Measurements from ENCODE around the gene NNT.
"Not testable (repeated sequence)": the region's sequence is repeated elsewhere in the genome, so short reads cannot be mapped to it uniquely, and the experiment has no call there.

Gene NNT

DNA sequence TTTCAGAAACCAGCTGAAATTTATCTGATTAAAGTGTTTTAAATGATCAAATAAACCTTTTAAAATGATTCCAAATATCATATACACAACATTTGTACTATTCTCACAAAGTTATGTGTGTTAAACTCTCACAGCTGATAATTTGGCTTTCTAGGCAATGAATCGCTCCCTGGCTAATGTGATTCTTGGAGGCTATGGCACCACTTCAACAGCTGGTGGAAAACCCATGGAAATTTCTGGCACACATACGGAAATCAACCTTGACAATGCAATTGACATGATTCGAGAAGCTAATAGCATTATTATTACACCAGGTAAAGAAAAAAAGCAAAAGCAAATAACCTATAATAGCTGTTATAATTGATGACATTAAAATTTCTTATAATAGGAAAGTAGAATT is 72.4 kb downstream of the NNT start:
- DNase-seq = no peak

DNA sequence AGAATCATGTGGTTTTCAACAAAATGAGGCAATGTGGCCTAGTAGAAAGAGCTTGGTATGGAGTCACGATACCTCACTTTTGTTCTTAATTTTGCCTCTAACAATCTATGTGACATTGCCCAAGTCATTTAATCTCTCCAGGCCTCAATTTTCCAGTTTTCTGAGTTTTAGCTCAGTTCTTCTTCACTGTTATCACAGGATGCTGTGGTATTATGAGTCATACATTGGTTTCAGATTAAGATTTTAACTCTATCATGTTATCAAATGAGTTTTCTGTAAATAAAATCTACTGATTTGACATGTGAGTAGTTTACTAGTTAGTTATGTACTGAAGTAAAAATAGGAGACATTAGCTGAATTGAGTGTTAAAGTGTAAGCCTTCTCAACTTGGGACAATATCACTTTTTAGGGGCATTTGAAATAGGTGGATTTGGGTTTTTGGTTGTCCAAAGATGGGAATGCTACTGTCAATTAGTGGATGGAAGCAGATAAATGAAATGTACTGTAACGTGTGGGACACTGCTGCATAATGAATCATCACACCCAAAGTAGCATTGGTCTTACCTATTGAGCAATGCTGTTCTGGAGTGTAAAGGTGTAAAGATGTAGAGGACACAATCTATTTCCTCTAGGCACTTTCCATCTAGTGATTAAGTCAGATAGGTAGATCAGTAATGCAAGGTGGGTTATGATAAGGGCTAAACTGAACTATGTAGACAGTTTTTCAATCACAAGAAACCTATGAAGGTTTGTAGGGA is 73.3 kb downstream of the NNT start:
- no peak for DNase-seq

DNA sequence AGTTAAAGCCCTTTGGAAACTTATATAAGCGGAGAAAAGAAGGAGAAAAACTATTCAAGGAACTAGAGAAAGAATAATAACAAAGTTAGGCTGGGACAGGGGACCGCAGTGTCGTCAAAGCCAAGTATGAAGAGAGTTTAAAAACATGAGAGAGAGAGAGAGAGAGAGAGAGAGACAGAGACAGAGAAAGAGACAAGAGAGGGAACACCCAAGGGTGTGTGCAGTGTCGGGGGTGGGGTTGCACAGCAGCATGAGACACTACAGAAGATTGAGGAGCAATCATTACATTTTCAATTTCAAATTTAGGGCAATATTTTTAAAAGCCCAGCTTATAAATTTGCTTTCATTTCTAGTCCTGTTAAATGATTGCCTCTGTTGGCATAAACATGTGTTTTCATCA is 74.3 kb downstream of the NNT start:
- DNase-seq = no peak

DNA sequence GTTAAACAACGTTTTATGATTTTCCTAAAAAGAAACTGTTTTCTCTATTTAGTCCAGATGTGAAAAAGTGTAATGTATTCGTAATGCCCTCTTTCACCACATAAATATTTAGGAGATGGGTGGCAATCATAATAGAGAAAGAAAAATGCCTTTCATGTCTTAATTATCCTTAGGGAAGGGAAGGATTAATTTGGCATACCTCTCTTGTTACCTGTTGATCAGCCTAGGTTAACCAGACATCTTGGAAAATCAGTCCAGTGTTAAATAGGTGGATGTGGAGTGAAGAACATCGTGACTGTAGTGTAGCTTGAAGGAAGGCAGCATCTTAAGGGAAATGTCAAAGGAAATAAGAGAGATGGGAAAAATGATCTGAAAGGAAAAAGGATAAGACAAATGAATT is 76.2 kb downstream of the NNT start:
- no peak for DNase-seq

DNA sequence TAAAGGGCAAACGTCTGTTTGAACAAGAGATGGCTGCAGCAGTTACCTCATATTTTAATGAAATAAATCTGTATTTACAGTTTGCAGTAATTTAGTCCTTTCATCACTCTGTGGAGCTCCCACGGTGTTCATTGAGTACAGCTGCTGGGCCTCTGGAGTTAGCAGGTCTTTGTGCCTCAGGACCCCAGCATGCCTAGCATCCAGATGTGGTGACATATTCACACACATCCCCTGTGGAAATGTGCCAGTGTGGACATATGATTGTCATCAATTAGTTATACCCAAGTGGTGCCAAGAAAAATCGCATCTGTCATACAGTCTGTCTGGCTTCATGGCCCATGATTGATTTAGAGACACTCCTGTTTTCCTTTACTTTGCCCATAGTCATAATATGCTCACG is 77.3 kb downstream of the NNT start:
- no peak for DNase-seq

DNA sequence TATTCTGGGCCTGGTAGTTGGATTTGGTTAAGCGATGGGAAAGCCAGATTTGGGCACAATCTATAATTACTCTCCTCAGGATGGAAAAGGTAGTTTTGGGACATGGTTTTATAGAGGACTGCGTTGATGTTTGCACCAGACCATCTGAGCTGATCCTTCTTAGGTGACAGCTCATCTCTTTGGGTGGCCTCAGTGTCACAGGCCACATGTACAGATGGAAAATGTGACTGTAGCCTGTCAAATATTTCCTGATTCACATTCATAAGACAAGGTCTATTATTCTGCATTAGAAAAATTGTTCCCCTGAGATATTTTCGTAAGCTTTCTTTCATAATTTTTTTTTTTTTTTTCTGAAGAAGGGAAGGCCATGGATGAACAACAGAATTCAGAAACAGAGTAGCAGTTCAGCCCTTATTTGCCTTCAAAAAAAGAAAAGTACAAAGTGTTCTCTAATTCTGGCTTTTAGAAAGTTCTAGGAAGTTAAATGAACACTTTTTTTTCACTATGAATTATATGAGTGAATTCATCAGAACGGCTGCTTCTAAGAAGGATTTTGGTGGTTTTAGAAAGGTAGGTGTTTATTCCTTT is 81.0 kb downstream of the NNT start:
- DNase-seq = no peak

DNA sequence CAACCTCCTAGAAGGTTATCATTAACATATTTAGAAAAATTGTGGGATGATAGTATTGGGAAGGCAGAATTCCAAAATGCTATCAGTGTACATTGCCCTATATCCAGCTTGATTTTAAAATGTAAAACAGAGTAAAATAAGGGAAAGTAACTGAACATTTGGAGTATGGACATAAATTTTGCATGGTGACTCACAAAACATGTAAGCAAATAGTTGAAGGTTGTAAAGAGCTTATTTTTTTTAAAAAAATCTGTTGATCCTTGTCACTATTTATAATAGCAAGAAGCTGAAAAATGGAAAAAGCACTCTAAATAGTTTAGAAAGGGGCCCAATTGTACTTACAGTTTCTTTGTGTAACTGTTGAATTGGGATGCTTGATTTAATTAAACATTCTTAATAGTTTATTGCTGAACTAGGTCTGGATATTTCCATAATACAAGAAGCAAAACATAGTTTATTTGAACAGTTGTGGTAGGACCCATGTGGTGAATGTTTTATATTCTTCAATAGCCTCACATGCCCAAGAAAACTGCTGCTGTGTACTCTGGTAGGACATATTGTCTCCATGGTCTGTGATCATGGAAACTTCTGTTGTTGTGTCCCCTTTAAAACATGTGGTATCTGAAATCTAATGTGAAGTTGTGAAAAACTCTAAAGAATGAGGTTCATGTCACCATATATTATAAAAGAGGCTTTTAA is 82.4 kb downstream of the NNT start:
- no peak for DNase-seq

DNA sequence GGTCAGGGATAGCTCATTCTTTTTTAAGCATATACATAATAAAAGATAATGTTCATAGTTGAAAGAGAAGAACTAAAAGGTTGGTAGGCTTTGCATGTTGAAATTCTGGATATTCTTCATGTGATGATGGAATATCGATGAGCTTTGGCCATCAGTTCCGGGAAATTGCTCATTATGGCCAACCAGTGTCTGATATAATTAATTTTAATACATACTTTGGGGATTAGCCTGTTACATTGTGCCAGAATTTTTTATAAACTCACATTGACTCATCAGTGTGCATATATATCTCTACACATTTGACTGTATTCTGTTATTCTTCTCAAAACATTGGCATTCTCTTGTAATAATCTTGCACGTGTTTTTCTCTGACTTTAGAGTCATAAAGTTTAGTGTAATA is 84.3 kb downstream of the NNT start:
- DNase-seq = no peak

DNA sequence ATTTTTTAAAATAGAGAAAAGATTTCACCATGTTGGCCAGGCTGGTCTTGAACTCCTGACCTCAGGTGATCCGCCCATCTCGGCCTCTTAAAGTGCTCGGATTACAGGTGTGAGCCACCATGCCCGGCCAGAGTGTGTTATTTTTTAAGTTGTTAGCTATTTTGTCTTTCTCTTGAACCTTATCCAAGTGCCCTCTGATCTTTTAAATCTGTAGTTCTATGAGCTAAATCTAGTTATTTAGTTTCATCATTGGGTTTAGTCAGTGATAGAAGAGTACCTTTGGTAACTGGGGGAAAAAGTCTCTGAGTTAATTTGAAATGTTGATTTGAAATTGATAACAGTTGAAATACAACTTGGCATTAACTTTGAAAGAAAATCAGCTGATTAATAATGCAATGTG is 88.3 kb downstream of the NNT start:
- DNase-seq = no peak

DNA sequence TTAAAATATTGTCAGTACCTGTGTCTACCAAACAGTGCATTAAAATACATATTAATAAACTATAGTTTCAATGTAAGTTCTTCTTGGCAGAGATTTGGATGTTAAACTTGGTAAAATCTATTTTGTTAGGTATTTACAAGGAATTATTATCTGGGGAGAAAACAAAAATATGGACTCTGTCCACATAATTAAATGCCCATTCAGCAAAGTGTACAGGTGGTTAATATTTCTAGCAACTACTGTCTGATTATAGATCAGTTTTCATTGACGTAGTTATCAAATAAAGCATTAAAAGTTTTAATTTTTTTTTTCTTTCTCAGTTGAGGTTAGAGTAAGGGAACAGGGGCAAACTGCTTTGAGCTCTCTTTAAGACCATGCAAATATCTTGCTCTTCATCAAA is 88.9 kb downstream of the NNT start:
- DNase-seq = no peak

DNA sequence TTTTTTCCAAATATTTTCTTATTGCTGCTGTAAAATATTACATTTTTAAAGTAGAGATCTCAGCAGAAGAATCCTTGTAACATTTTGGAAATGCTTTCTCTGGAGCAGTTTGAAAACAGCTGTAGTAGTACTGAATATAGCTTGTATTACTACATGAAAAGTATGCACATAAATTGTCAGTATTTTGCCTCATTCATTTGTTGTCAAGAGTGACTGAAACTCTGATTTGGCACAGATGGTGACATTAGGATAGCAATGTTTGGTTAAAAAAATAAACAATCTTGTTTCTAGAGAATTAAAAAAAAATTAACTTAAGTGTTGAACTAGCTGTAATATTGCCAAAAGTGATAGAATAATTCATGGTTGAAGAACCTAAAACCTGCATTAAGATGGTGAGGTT is 90.4 kb downstream of the NNT start:
- DNase-seq = no peak

DNA sequence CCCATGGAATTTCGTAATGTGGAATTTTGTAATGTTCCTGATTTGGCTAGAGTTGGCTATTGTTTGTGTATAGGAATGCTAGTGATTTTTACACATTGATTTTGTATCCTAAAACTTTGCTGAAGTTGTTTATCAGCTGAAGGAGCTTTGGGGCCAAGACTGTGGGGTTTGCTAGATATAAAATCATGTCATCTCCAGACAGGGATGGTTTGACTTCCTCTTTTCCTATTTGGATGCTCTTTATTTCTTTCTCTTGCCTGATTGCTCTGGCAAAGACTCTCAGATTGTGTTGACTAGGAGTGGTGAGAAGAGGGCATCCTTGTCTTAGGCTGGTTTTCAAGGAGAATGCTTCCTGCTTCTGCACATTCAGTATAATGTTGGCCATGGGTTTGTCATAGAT is 91.0 kb downstream of the NNT start:
- no peak for DNase-seq

DNA sequence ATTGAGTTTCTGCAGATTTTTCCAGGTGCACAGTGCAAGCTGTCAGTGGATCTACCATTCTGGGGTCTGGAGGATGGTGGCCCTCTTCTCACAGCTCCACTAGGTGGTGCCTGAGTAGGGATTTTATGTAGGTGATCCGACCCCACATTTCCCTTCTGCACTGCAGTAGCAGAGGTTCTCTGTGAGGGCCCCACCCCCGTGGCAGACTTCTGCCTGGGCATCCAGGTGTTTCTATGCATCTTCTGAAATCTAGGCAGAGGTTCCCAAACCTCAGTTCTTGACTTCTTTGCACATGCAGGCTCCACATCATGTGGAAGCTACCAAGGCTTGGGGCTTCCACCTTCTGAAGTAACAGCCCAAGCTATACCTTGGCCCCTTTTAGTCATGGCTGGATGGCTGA is 93.5 kb downstream of the NNT start:
- not testable (repeated sequence) for DNase-seq

DNA sequence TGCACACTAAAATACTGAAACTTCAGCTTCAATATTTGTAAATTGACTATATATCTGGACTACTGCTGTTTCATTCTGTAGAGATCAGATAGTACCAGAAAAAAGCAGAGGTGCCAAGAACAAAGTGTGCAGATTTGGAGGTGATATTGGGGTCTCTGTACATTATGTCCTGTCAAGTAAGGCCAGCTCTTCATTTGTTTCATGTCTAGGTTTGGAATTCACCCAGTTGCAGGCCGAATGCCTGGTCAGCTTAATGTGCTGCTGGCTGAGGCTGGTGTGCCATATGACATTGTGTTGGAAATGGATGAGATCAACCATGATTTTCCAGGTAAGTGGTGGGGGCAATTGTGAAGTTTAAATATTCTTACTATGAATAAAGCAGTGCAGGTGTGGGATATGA is 96.9 kb downstream of the NNT start:
- no peak for DNase-seq

DNA sequence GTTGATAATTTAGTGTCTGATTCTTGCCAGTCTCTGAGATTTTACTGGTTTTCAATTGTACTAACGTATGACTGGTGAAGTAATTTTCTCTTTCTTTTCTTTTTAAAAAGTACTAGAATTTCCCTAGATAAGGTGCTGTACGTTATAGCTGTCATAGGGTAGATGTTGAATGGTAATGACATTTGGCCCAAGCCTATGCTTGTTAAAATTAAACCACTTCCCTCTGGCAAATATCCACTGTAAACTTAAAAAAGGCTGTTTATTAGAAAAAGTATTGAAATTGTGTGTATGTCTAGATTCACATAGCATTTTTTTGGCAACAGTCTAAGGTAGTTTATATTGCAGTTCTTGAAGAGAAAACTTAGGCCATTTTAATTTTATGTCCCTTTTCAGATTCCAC is 97.6 kb downstream of the NNT start:
- DNase-seq = no peak

DNA sequence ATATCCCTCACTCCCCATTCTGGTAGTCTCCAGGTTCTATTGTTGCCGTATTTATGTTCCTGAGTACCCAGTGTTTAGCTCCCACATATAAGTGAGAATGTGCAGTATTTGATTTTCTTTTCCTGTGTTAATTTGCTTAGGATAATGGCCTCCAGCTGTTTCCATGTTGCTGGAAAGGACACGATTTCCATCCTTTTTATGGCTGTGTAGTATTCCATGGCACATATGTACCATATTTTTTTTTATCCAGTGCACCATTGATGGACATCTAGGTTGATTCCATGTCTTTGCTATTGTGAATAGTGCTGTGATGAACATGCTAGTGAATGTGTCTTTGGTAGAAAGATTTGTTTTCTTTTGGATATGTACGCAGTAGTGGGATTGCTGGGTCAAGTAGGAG is 98.2 kb downstream of the NNT start:
- DNase-seq = no peak

DNA sequence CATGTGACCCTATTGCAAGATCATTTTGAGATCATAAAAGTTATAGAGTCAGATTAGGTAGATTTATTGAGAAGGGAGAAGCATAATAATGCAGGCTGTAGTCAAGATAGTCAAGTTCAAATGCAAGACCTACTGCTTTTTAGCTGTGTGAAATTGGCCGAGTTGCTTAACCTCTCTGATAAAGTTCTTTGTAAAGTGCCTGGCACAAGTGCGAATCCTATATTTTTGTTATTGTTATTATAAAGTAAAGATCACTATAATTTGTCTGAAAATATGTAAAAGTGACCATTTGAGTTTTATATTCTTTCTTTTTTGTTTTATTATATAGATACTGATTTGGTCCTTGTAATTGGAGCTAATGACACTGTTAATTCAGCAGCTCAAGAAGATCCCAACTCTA is 99.3 kb downstream of the NNT start:
- no peak for DNase-seq

DNA sequence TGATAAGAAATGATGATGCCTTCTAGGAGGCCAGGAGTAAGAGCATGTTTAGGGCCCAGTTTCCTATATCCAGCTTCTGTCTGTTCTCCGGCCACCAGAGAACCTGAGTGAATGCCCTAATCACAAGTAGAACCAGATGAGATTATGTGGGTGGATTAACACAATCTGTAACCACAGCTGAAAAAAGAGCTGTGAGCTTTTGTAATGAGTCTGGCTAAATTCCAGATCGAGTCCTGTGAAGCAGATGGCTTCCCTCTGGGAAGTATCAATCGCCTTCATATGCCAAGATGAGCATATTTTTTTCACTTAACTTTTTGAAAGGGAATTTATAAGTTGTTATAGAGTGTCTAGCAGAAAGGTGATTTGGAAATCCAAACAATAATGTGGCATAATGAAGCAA is 99.8 kb downstream of the NNT start:
- DNase-seq = no peak

DNA sequence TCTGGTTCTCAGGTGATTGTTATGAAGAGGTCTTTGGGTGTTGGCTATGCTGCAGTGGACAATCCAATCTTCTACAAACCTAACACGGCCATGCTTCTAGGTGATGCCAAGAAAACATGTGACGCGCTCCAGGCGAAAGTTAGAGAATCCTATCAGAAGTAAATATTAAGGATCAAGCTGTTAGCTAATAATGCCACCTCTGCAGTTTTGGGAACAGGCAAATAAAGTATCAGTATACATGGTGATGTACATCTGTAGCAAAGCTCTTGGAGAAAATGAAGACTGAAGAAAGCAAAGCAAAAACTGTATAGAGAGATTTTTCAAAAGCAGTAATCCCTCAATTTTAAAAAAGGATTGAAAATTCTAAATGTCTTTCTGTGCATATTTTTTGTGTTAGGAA is 101.3 kb downstream of the NNT start:
- DNase-seq = no peak

DNA sequence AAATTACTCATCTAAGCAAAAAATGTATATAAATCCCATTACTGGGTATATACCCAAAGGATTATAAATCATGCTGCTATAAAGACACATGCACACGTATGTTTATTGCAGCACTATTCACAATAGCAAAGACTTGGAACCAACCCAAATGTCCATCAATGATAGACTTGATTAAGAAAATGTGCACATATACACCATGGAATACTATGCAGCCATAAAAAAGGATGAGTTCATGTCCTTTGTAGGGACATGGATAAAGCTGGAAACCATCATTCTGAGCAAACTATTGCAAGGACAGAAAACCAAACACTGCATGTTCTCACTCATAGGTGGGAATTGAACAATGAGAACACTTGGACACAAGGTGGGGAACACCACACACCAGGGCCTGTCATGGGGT is 103.6 kb downstream of the NNT start:
- DNase-seq = not testable (repeated sequence)

DNA sequence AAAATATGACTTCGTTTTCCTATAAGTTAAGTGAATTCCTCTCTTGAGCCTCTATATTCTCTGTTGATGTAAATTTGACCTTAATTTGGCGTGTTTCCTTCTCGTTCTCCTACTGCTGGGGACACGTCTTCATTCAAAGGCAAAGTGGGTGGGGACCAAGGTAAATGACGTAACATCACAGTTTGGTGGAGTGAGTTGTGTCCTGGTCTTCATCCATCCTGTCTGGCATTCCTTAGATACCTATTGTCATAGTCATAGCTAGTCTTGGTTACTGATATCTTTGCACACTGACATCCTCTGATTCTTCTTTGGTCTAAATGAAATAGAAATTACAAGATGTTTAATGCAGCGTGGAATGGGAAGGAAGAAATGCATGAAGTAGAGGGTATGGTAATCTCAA is 108.5 kb downstream of the NNT start:
- no peak for DNase-seq

DNA sequence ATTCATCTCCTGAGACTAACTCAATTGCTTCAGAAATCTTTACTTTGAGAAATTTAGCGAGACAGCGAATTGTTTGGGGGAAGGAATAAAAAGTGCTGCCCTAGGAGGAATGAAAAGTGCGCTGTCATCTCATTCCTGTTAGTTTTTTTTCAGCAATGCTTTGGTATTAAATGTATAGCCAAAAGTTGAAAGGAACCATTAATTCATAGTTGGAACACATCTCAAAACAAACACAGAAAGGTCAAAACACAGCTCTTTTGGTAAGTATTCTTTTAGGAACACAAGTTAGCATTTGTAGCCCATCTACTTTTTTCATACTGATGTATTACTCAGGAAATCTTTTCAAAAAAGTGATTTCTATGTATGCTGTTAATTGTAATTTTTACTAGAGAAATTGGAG is 109.1 kb downstream of the NNT start:
- DNase-seq = no peak

DNA sequence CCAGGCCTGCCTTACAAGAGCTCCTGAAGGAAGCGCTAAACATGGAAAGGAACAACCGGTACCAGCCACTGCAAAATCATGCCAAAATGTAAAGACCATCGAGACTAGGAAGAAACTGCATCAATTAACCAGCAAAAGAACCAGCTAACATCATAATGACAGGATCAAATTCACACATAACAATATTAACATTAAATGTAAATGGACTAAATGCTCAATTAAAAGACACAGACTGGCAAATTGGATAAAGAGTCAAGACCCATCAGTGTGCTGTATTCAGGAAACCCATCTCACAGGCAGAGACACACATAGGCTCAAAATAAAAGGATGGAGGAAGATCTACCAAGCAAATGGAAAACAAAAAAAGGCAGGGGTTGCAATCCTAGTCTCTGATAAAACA is 116.8 kb downstream of the NNT start:
- DNase-seq = not testable (repeated sequence)

DNA sequence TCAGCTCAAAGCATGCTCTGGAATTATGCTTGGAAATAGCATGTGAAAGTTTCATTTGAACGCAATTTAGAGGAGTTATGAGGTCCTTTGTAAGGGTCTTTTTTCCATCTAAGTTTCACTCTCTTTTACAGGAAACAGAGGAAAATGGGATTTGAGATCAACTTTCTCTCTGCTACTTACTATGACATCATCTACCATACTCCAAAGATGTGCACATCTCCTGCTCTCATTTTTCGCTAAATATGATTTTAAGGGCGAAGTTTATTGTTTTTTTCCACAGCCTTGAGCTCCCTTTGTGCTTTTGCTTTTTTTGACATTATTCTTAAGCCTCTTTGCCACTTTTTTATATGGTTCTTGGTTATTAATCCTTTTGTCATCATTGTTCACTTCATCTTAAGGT is 125.6 kb downstream of the NNT start:
- no peak for DNase-seq

Measured in GF-D8 (cell line).